HFF-Myc (cell line): Measurements from ENCODE around the gene SH3RF1.

Experiments used
- DNase-seq: peaks from one replicate; pipeline ENCODE4 v3.0.0-alpha.2; 2011; ENCODE audit warnings: low read depth; ENCODE audit errors: extremely low read depth
- H3K4me3 ChIP-seq: replicated peaks from 2 replicates; pipeline ENCODE4 v1.5.1; 2011; ENCODE audit warnings: low read depth, mild to moderate bottlenecking, control low read depth, low read length
- TF ChIP-seq, protein P1 (sequence below): IDR thresholded peaks from 2 replicates; pipeline ENCODE4 v1.5.1; 2012; ENCODE audit warnings: mild to moderate bottlenecking, low read depth, low read length, control low read depth; ENCODE audit errors: missing control alignments

Gene SH3RF1

GRCh38 chr4:169256856-169257761 is 13.6 kb downstream of the SH3RF1 start:
- no peak for DNase-seq
- TF ChIP-seq, protein P1, sequence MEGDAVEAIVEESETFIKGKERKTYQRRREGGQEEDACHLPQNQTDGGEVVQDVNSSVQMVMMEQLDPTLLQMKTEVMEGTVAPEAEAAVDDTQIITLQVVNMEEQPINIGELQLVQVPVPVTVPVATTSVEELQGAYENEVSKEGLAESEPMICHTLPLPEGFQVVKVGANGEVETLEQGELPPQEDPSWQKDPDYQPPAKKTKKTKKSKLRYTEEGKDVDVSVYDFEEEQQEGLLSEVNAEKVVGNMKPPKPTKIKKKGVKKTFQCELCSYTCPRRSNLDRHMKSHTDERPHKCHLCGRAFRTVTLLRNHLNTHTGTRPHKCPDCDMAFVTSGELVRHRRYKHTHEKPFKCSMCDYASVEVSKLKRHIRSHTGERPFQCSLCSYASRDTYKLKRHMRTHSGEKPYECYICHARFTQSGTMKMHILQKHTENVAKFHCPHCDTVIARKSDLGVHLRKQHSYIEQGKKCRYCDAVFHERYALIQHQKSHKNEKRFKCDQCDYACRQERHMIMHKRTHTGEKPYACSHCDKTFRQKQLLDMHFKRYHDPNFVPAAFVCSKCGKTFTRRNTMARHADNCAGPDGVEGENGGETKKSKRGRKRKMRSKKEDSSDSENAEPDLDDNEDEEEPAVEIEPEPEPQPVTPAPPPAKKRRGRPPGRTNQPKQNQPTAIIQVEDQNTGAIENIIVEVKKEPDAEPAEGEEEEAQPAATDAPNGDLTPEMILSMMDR, result no peak
- H3K4me3 ChIP-seq, result no peak overlapping the region

- TF ChIP-seq, protein P1, result no peak
- H3K4me3 ChIP-seq, result no peak overlapping the region
- DNase-seq, result no peak
Measured at GRCh38 chr4:169256101-169256612, 14.6 kb downstream of the SH3RF1 start.

GRCh38 chr4:169254546-169254983 is 16.2 kb downstream of the SH3RF1 start:
- TF ChIP-seq, protein P1, result no peak
- DNase-seq, result peak; percentile 56
- no peak overlapping the region for H3K4me3 ChIP-seq

GRCh38 chr4:169253904-169254303 is 16.9 kb downstream of the SH3RF1 start:
- no peak for DNase-seq
- no peak overlapping the region for H3K4me3 ChIP-seq
- TF ChIP-seq, protein P1, result no peak

DNA sequence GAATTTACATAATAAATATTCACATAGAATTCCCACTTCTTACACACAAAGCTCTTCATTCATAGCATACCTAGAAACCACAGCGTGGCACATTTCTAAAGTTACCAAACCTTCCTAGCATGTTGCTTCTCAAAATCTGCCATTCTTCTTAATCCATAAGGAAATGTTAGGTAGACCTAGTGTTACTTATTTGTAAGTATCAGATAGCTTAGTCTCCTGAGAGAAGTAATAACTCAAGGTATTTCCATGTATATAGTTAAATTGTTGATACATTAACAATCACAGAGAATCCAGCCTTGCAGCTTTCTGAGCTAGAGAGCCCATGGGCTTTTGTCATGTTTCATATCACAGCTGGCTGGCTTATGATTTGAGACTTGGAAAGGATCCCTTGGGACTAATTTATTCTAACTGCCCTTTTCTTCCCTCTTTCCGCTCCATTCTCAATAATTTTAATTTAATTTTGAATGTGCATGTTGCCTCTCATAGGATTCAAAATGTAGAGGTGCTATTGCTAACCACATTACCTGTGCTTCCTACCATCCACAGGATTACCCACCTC is 17.6 kb downstream of the SH3RF1 start:
- TF ChIP-seq, protein P1, result no peak
- no peak for DNase-seq
- H3K4me3 ChIP-seq, result no peak overlapping the region

GRCh38 chr4:169252339-169253112 is 18.2 kb downstream of the SH3RF1 start:
- DNase-seq, result no peak
- no peak overlapping the region for H3K4me3 ChIP-seq
- TF ChIP-seq, protein P1, result no peak
